Measurements from ENCODE around the gene FCRLA. TPM values are rescaled to one million over a fixed set of nuclear protein-coding genes. Genes with fewer than 3 reads are reported as not detected.
"Not testable (repeated sequence)": the region's sequence is repeated elsewhere in the genome, so short reads cannot be mapped to it uniquely, and the experiment has no call there.

The FCRLA gene, protein sequence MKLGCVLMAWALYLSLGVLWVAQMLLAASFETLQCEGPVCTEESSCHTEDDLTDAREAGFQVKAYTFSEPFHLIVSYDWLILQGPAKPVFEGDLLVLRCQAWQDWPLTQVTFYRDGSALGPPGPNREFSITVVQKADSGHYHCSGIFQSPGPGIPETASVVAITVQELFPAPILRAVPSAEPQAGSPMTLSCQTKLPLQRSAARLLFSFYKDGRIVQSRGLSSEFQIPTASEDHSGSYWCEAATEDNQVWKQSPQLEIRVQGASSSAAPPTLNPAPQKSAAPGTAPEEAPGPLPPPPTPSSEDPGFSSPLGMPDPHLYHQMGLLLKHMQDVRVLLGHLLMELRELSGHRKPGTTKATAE
- not detected for polyA plus RNA-seq (2013, experiment 1 of 4)
- polyA plus RNA-seq (2013, experiment 2 of 4): not detected
- polyA plus RNA-seq (2013, experiment 3 of 4): not detected
- not detected for polyA plus RNA-seq (2013, experiment 4 of 4)

DNA sequence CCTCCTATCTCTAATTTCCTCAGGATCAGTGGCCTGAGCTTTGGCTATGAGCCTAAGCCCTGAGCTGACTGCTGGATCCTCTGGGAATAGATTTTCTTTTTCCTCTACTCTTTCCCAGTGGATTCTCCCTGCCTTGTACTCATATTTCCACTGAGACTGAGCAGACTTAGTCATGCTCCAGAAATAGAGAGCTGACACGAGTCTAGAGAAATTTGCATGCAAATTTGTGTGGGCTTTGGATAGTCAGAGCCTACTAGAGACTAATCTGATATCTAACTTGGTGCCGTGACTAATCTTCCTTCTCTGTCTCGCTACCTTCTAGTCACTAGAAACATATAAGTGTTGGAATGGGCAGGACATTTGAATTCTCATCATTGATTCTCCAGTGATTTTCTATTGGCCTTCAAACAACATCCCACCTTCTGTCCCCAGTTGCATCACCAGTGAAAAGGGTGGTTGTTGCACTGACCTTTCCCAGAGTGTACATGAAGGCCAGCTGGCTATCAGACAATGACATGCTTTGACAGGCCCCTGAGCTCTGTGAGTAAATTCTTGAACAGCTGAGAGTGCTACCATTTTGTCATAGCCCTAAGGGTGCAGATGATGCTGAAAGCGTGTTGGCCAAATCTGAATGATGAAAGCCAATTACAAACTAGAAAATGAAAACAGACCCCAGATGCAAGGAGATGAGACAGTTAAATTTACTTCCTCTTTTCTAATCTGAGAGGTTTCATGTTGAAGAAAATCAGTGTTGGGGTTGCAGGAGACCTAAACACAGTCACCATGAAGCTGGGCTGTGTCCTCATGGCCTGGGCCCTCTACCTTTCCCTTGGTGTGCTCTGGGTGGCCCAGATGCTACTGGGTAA is at the start of gene FCRLA:
Gene FCRLA, plus strand, starts transcription at position 748 of the 866 bp plus-strand sequence. Its CDS starts 36 bp downstream, at position 784.
- Histone ChIP-seq H3K36me3 (ENCODE audit: control insufficient read depth, insufficient read depth, low read length) (no peaks in the 10 kb centered on the region), H3K4me3 (ENCODE audit: insufficient read depth, low read depth, low read length) (no peak within 1 kb of the TSS), H3K27me3 (ENCODE audit: control insufficient read depth, insufficient read depth, low read length, poor library complexity, severe bottlenecking) (no peaks in the 10 kb centered on the region), H3K27ac (ENCODE audit: insufficient read depth, low read depth, low read length, poor library complexity, severe bottlenecking) (no peak within 1 kb of the TSS), H3K4me1 (ENCODE audit: control insufficient read depth, insufficient read depth, low read length) (no peaks in the 10 kb centered on the region), H3K9me3 (ENCODE audit: control insufficient read depth, low read length) (no peaks in the 10 kb centered on the region)
- 90 to 92% methylated on average over 4 of the region's 4 CpGs for WGBS, 2 experiments

DNA sequence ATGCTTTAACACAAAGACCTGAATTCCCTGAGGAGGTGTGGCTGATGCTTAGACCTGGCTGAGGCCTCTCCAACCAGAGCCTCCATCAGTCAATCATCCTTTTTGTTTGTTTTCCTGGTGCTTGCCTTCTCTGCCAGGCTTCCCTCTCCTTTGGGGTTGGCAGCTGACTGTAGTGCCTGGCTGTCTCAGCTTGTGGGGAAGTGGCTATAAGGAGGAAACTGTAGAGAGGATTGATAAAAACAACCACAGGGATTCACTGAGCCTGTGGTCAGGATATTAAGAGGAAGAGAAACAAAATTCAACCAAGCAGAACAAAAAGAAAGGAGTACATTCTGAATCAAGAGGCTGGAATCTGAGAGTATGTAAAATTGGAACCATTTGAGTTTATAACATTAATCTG is 48.5 kb upstream of the FCRLA start:
- not testable (repeated sequence) for H3K4me1 ChIP-seq (ENCODE audit: control insufficient read depth, insufficient read depth, low read length); H3K9me3 ChIP-seq (ENCODE audit: control insufficient read depth, low read length); H3K27me3 ChIP-seq (ENCODE audit: control insufficient read depth, insufficient read depth, low read length, poor library complexity, severe bottlenecking); H3K27ac ChIP-seq (ENCODE audit: insufficient read depth, low read depth, low read length, poor library complexity, severe bottlenecking); H3K36me3 ChIP-seq (ENCODE audit: control insufficient read depth, insufficient read depth, low read length); H3K4me3 ChIP-seq (ENCODE audit: insufficient read depth, low read depth, low read length)

DNA sequence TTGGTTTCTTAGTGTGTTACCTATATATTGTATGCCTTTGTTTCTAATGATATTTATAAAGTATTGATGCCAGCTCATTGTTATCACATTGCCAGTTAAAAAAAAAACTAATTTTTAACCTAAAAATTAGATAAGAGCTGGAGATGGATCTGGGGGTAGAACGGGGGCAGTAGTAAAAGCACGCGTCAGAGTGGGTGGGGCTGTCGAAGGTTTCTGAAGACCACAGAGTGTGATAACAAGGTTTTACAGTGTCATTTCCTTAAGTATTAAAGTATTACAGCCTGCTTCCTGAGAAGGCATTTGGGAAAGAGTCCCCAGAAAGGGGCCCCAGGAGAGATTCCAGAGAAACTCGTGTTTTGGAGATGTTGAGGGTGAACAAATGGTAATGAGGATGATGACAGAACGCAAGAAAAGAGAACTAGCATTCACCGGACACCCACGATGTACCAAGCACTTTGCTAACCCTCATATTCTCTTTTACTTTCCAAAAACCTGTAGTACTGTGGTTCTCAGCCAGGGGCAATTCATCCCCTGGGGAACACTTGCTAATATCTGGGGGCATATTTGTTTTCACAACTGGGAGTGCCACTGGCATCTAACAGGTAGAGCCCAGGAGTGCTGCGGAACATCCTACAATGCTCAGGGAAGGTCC is 45.2 kb upstream of the FCRLA start:
- H3K36me3 ChIP-seq (ENCODE audit: control insufficient read depth, insufficient read depth, low read length); H3K27ac ChIP-seq (ENCODE audit: insufficient read depth, low read depth, low read length, poor library complexity, severe bottlenecking); H3K27me3 ChIP-seq (ENCODE audit: control insufficient read depth, insufficient read depth, low read length, poor library complexity, severe bottlenecking); H3K4me3 ChIP-seq (ENCODE audit: insufficient read depth, low read depth, low read length); H3K4me1 ChIP-seq (ENCODE audit: control insufficient read depth, insufficient read depth, low read length); H3K9me3 ChIP-seq (ENCODE audit: control insufficient read depth, low read length): not testable (repeated sequence)
- WGBS, 2 experiments: no CpG with 5 or more reads among the region's 9 CpGs

DNA sequence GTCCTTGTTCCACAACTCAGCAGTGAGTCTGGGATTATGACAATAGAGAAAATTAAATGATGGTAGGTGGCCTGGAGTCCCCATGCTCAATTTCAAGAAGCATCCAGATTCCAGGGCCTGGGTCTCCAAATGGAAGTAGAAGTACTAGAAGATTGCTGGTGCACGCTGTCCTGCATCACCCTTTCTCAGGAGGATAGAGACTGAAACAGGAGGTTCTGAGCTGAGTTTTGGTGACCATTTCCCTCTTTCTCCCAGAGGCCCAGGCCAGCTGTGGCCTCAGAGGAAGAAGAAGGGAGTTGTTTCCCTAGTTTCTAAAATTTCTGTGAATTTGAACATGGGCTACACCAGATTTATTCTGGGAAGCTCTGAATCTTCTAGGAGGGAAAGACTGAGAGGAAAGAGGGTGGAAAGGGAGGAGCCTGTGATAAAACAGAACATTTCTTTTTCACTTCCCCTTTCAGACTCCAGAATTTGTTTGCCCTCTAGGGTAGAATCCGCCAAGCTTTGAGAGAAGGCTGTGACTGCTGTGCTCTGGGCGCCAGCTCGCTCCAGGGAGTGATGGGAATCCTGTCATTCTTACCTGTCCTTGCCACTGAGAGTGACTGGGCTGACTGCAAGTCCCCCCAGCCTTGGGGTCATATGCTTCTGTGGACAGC is 44.2 kb upstream of the FCRLA start, which contains the start of gene FCGR2B:
Gene FCGR2B, plus strand, starts transcription at position 460 of the 656 bp plus-strand sequence. Its CDS starts 99 bp downstream, at position 559.
- WGBS, 2 experiments: no CpG with 5 or more reads among the region's 4 CpGs
- not testable (repeated sequence) for H3K36me3 ChIP-seq (ENCODE audit: control insufficient read depth, insufficient read depth, low read length); H3K27me3 ChIP-seq (ENCODE audit: control insufficient read depth, insufficient read depth, low read length, poor library complexity, severe bottlenecking); H3K27ac ChIP-seq (ENCODE audit: insufficient read depth, low read depth, low read length, poor library complexity, severe bottlenecking); H3K4me1 ChIP-seq (ENCODE audit: control insufficient read depth, insufficient read depth, low read length); H3K4me3 ChIP-seq (ENCODE audit: insufficient read depth, low read depth, low read length); H3K9me3 ChIP-seq (ENCODE audit: control insufficient read depth, low read length)

DNA sequence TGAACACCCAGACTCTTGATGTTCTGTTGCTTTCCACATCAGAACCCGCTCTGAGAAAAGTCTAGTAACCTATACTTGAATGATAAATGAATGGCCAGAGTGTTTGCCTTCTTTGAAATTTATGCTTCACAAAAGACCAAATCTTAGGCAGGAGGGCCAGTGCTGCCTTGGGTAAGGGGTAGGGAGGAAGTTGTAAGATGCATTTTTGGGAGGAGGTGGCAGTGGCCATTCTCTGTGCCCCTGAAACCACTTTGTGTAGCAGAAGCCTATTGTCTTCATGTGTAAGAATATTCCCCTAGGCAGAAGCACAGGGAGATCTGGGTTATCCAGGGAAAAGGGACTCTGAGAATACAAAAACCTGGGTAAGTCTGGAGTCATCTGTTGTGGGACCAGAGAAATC is 43.5 kb upstream of the FCRLA start:
- not testable (repeated sequence) for H3K9me3 ChIP-seq (ENCODE audit: control insufficient read depth, low read length); H3K4me1 ChIP-seq (ENCODE audit: control insufficient read depth, insufficient read depth, low read length); H3K4me3 ChIP-seq (ENCODE audit: insufficient read depth, low read depth, low read length); H3K27me3 ChIP-seq (ENCODE audit: control insufficient read depth, insufficient read depth, low read length, poor library complexity, severe bottlenecking); H3K36me3 ChIP-seq (ENCODE audit: control insufficient read depth, insufficient read depth, low read length); H3K27ac ChIP-seq (ENCODE audit: insufficient read depth, low read depth, low read length, poor library complexity, severe bottlenecking)
- no CpG with 5 or more reads among the region's 1 CpG for WGBS, 2 experiments

DNA sequence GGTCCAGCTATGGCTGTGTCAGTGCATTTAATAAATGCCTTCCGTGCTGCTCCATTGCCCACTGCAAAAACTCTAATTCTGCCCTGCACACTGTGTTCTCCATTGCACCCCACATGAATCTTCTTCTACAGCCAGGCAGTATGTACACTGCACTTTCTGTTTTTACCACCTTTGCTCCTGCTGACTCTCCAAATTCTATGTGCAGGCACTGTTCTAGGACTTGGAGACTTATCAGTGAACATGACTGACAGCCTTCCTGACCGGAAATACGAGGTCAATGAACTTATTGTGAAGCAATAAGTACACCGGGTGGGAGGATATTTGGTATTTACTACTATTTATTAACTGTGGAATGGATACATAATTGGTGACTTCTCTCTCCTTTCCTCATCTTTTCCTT is 42.3 kb upstream of the FCRLA start:
- H3K27ac ChIP-seq (ENCODE audit: insufficient read depth, low read depth, low read length, poor library complexity, severe bottlenecking); H3K4me3 ChIP-seq (ENCODE audit: insufficient read depth, low read depth, low read length); H3K4me1 ChIP-seq (ENCODE audit: control insufficient read depth, insufficient read depth, low read length); H3K27me3 ChIP-seq (ENCODE audit: control insufficient read depth, insufficient read depth, low read length, poor library complexity, severe bottlenecking); H3K9me3 ChIP-seq (ENCODE audit: control insufficient read depth, low read length); H3K36me3 ChIP-seq (ENCODE audit: control insufficient read depth, insufficient read depth, low read length): not testable (repeated sequence)
- no CpG with 5 or more reads among the region's 4 CpGs for WGBS, 2 experiments

DNA sequence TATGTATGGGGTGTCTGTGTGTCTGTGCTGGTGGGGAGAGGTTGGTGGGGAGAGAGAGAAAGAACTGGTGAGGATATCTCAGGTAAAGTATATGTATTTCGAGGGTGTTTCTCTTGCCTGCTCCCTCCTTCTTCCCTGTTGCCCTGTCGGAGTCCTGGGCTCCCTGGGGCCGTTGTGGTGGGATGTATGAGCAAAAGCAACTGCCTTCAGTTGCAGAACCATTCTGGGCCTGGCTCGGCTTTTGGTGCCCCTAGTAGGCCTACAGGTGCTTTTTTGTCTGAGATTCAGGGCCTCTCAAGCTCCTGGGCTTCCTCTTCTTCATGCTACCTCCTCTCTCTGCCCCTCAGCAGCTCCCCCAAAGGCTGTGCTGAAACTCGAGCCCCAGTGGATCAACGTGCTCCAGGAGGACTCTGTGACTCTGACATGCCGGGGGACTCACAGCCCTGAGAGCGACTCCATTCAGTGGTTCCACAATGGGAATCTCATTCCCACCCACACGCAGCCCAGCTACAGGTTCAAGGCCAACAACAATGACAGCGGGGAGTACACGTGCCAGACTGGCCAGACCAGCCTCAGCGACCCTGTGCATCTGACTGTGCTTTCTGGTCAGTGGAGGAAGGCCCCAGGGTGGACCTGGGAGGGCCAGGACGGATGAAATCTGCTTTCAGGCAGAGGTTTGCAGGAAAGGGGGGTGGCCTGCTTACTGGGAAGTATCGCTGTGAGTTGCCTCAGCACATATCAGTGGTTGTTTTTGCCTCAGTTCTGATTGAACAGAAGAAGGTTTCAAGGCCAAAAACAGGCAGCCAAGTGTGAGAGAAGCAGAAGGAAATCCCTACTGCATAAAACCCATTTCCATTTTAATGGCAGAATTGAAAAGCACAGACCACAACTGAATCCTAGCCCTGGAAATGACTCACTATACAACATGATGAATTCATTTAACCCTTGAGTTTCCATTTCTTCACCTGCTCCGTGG is 35.7 kb upstream of the FCRLA start:
- not testable (repeated sequence) for H3K9me3 ChIP-seq (ENCODE audit: control insufficient read depth, low read length); H3K27ac ChIP-seq (ENCODE audit: insufficient read depth, low read depth, low read length, poor library complexity, severe bottlenecking); H3K27me3 ChIP-seq (ENCODE audit: control insufficient read depth, insufficient read depth, low read length, poor library complexity, severe bottlenecking); H3K4me3 ChIP-seq (ENCODE audit: insufficient read depth, low read depth, low read length); H3K36me3 ChIP-seq (ENCODE audit: control insufficient read depth, insufficient read depth, low read length); H3K4me1 ChIP-seq (ENCODE audit: control insufficient read depth, insufficient read depth, low read length)
- 64% methylated on average over 7 to 8 of the region's 15 CpGs for WGBS, 2 experiments

DNA sequence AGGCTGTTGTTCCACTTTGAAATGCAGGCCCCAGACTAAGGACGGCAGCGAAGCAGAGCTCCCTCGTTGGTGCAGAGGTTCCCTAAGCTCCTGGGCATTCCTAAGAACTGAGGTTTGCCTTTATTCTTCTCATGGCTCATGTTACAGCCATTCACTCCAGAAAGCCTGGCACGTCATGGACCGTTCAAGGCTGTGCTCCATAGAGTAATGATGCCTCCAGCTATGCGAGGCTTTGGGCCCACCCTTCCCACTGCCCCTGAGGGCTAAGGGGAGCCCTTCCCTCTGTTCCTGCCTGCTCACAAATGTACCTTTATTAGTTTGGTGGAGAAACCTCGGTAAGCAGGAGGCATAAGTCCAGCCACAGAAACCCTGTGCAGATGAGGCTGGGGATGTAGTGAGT is 33.6 kb upstream of the FCRLA start:
- not testable (repeated sequence) for H3K36me3 ChIP-seq (ENCODE audit: control insufficient read depth, insufficient read depth, low read length); H3K27ac ChIP-seq (ENCODE audit: insufficient read depth, low read depth, low read length, poor library complexity, severe bottlenecking); H3K4me1 ChIP-seq (ENCODE audit: control insufficient read depth, insufficient read depth, low read length); H3K4me3 ChIP-seq (ENCODE audit: insufficient read depth, low read depth, low read length); H3K9me3 ChIP-seq (ENCODE audit: control insufficient read depth, low read length); H3K27me3 ChIP-seq (ENCODE audit: control insufficient read depth, insufficient read depth, low read length, poor library complexity, severe bottlenecking)
- 70 to 74% methylated on average over 6 of the region's 7 CpGs for WGBS, 2 experiments

DNA sequence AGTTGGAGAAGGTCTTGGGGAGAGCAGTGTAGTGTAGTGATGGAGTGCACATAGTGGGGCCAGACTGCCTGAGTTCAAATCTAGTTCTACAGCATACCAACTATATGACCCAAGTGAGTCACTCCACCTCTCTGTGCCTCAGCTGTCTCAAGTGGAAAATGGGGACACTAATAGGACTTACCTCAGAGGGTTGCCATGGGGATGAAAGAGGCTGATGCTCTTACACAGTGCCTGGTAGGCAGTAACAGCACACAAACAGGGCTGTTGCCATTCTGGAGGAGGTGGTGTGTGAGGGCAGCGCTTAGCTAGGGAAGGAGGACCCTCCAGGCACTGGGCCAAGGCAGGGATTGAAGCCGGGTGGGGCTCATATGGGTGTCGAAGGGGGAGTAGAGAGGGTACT is 32.6 kb upstream of the FCRLA start:
- H3K36me3 ChIP-seq (ENCODE audit: control insufficient read depth, insufficient read depth, low read length); H3K27me3 ChIP-seq (ENCODE audit: control insufficient read depth, insufficient read depth, low read length, poor library complexity, severe bottlenecking); H3K9me3 ChIP-seq (ENCODE audit: control insufficient read depth, low read length); H3K27ac ChIP-seq (ENCODE audit: insufficient read depth, low read depth, low read length, poor library complexity, severe bottlenecking); H3K4me3 ChIP-seq (ENCODE audit: insufficient read depth, low read depth, low read length); H3K4me1 ChIP-seq (ENCODE audit: control insufficient read depth, insufficient read depth, low read length): not testable (repeated sequence)
- 100% methylated on average over 2 of the region's 3 CpGs for WGBS, 2 experiments

Data from ectodermal cell (in vitro differentiated cells).